Activated naive CD8-positive, alpha-beta T cell (primary cell): ENCODE results near the gene CTNNBIP1.

Experiments used
- H3K27ac Mint-ChIP-seq: one replicate; pipeline ENCODE4 v1.8.0; 2021; ENCODE audit warnings: mixed read lengths
- H3K27me3 Mint-ChIP-seq: one replicate; pipeline ENCODE4 v1.8.0; 2021; ENCODE audit warnings: mixed read lengths
- H3K36me3 Mint-ChIP-seq: one replicate; pipeline ENCODE4 v1.8.0; 2021; ENCODE audit warnings: mixed read lengths
- H3K4me1 Mint-ChIP-seq: one replicate; pipeline ENCODE4 v1.8.0; 2021; ENCODE audit warnings: low read depth, mixed read lengths
- H3K4me3 Mint-ChIP-seq: one replicate; pipeline ENCODE4 v1.8.0; 2021; ENCODE audit warnings: mild to moderate bottlenecking, mixed read lengths
- H3K9me3 Mint-ChIP-seq: one replicate; pipeline ENCODE4 v1.8.0; 2021; ENCODE audit warnings: low read depth, mixed read lengths

Gene CTNNBIP1

GRCh38 chr1:9874412-9874811, 35.7 kb downstream of the CTNNBIP1 start:
- Mint-ChIP-seq H3K4me1 (peaks cover 3% of the 10 kb centered on the region), H3K27me3 (no peaks in the 10 kb centered on the region), H3K9me3 (no peaks in the 10 kb centered on the region), H3K36me3 (no peaks in the 10 kb centered on the region), H3K4me3 (no peak overlapping the region), H3K27ac (no peak overlapping the region)

GRCh38 chr1:9873992-9874391, 36.1 kb downstream of the CTNNBIP1 start:
- no peak overlapping the region for H3K27ac Mint-ChIP-seq
- H3K9me3 Mint-ChIP-seq: no peaks in the 10 kb centered on the region
- no peak overlapping the region for H3K4me3 Mint-ChIP-seq
- H3K36me3 Mint-ChIP-seq: no peaks in the 10 kb centered on the region
- H3K27me3 Mint-ChIP-seq: no peaks in the 10 kb centered on the region
- H3K4me1 Mint-ChIP-seq: peaks cover 3% of the 10 kb centered on the region

- peaks cover 3% of the 10 kb centered on the region for H3K4me1 Mint-ChIP-seq
- no peaks in the 10 kb centered on the region for H3K27me3 Mint-ChIP-seq
- H3K4me3 Mint-ChIP-seq: no peak overlapping the region
- H3K36me3 Mint-ChIP-seq: no peaks in the 10 kb centered on the region
- no peak overlapping the region for H3K27ac Mint-ChIP-seq
- no peaks in the 10 kb centered on the region for H3K9me3 Mint-ChIP-seq
Measured at GRCh38 chr1:9873385-9873784, 36.7 kb downstream of the CTNNBIP1 start.

GRCh38 chr1:9872430-9873165, 37.5 kb downstream of the CTNNBIP1 start:
- H3K9me3 Mint-ChIP-seq: no peaks in the 10 kb centered on the region
- peaks cover 3% of the 10 kb centered on the region for H3K4me1 Mint-ChIP-seq
- H3K36me3 Mint-ChIP-seq: no peaks in the 10 kb centered on the region
- no peak overlapping the region for H3K4me3 Mint-ChIP-seq
- no peak overlapping the region for H3K27ac Mint-ChIP-seq
- no peaks in the 10 kb centered on the region for H3K27me3 Mint-ChIP-seq

- H3K9me3 Mint-ChIP-seq: no peaks in the 10 kb centered on the region
- H3K36me3 Mint-ChIP-seq: no peaks in the 10 kb centered on the region
- H3K4me3 Mint-ChIP-seq: no peak overlapping the region
- H3K27me3 Mint-ChIP-seq: no peaks in the 10 kb centered on the region
- no peak overlapping the region for H3K27ac Mint-ChIP-seq
- H3K4me1 Mint-ChIP-seq: peaks cover 4% of the 10 kb centered on the region
Measured at GRCh38 chr1:9871707-9872425, 38.2 kb downstream of the CTNNBIP1 start.

- Mint-ChIP-seq H3K27me3 (no peaks in the 10 kb centered on the region), H3K9me3 (no peaks in the 10 kb centered on the region), H3K36me3 (no peaks in the 10 kb centered on the region), H3K4me3 (no peak overlapping the region), H3K4me1 (peaks cover 5% of the 10 kb centered on the region), H3K27ac (no peak overlapping the region)
Measured at GRCh38 chr1:9871021-9871420, 39.0 kb downstream of the CTNNBIP1 start.

- Mint-ChIP-seq H3K36me3 (no peaks in the 10 kb centered on the region), H3K4me1 (peaks cover 5% of the 10 kb centered on the region), H3K9me3 (no peaks in the 10 kb centered on the region), H3K4me3 (no peak overlapping the region), H3K27ac (no peak overlapping the region), H3K27me3 (no peaks in the 10 kb centered on the region)
Measured at GRCh38 chr1:9870572-9870971, 39.5 kb downstream of the CTNNBIP1 start.

GRCh38 chr1:9869831-9870251, 40.2 kb downstream of the CTNNBIP1 start:
- H3K27ac Mint-ChIP-seq: no peak overlapping the region
- H3K4me3 Mint-ChIP-seq: no peak overlapping the region
- H3K36me3 Mint-ChIP-seq: no peaks in the 10 kb centered on the region
- no peaks in the 10 kb centered on the region for H3K27me3 Mint-ChIP-seq
- H3K9me3 Mint-ChIP-seq: no peaks in the 10 kb centered on the region
- peaks cover 3% of the 10 kb centered on the region for H3K4me1 Mint-ChIP-seq

- Mint-ChIP-seq H3K27ac (no peak overlapping the region), H3K4me3 (no peak overlapping the region), H3K9me3 (no peaks in the 10 kb centered on the region), H3K27me3 (no peaks in the 10 kb centered on the region), H3K4me1 (peaks cover 3% of the 10 kb centered on the region), H3K36me3 (no peaks in the 10 kb centered on the region)
Measured at GRCh38 chr1:9868244-9868590, 41.9 kb downstream of the CTNNBIP1 start.

- H3K9me3 Mint-ChIP-seq: no peaks in the 10 kb centered on the region
Measured at GRCh38 chr1:9867408-9868243, 42.4 kb downstream of the CTNNBIP1 start.

GRCh38 chr1:9866836-9867235, 43.2 kb downstream of the CTNNBIP1 start:
- no peaks in the 10 kb centered on the region for H3K27me3 Mint-ChIP-seq
- H3K4me3 Mint-ChIP-seq: no peak overlapping the region
- H3K36me3 Mint-ChIP-seq: no peaks in the 10 kb centered on the region
- no peaks in the 10 kb centered on the region for H3K9me3 Mint-ChIP-seq
- no peak overlapping the region for H3K27ac Mint-ChIP-seq
- H3K4me1 Mint-ChIP-seq: peaks cover 3% of the 10 kb centered on the region

More at GRCh38 chr1:9867408-9868243, 42.4 kb downstream of the CTNNBIP1 start:
- no peak overlapping the region for H3K27ac Mint-ChIP-seq
- H3K4me1 Mint-ChIP-seq: peaks cover 3% of the 10 kb centered on the region
- no peaks in the 10 kb centered on the region for H3K36me3 Mint-ChIP-seq
- H3K27me3 Mint-ChIP-seq: no peaks in the 10 kb centered on the region
- H3K4me3 Mint-ChIP-seq: no peak overlapping the region

GRCh38 chr1:9865724-9866123, 44.3 kb downstream of the CTNNBIP1 start:
- H3K36me3 Mint-ChIP-seq: no peaks in the 10 kb centered on the region
- H3K27me3 Mint-ChIP-seq: no peaks in the 10 kb centered on the region
- no peak overlapping the region for H3K27ac Mint-ChIP-seq
- H3K9me3 Mint-ChIP-seq: no peaks in the 10 kb centered on the region
- H3K4me1 Mint-ChIP-seq: peaks cover 3% of the 10 kb centered on the region
- H3K4me3 Mint-ChIP-seq: no peak overlapping the region

- Mint-ChIP-seq H3K9me3 (no peaks in the 10 kb centered on the region), H3K36me3 (peaks cover 3% of the 10 kb centered on the region), H3K27ac (no peak overlapping the region), H3K4me3 (no peak overlapping the region), H3K27me3 (no peaks in the 10 kb centered on the region), H3K4me1 (peaks cover 3% of the 10 kb centered on the region)
Measured at GRCh38 chr1:9863371-9863770, 46.7 kb downstream of the CTNNBIP1 start.

GRCh38 chr1:9861360-9861759, 48.7 kb downstream of the CTNNBIP1 start:
- Mint-ChIP-seq H3K27me3 (no peaks in the 10 kb centered on the region), H3K4me3 (no peak overlapping the region), H3K27ac (no peak overlapping the region), H3K36me3 (peaks cover 7% of the 10 kb centered on the region), H3K9me3 (no peaks in the 10 kb centered on the region), H3K4me1 (no peaks in the 10 kb centered on the region)

GRCh38 chr1:9860887-9861286, 49.2 kb downstream of the CTNNBIP1 start:
- Mint-ChIP-seq H3K36me3 (peaks cover 7% of the 10 kb centered on the region), H3K9me3 (no peaks in the 10 kb centered on the region), H3K27ac (no peak overlapping the region), H3K27me3 (no peaks in the 10 kb centered on the region), H3K4me1 (no peaks in the 10 kb centered on the region), H3K4me3 (no peak overlapping the region)
